Esophagus muscularis mucosa (tissue), 4 donors: ENCODE measurements around the gene DPPA4. TPM values are rescaled to one million over a fixed set of nuclear protein-coding genes. Genes with fewer than 3 reads are reported as not detected.
"Not testable (repeated sequence)": the region's sequence is repeated elsewhere in the genome, so short reads cannot be mapped to it uniquely, and the experiment has no call there.

ENCODE experiments used
- DNase-seq: peaks from one replicate; pipeline ENCODE4 v3.0.0-alpha.2; 2017; ENCODE audit errors: extremely low spot score
- H3K27ac ChIP-seq, 4 donors: fragments of 200-600 bp; sonication (generic); replicated peaks in 1 of 4; 1 replicate in 3 of 4; 2 replicates in 1 of 4; pipeline ENCODE4 v1.5.1; 2016 to 2019; ENCODE audit warnings: mild to moderate bottlenecking in 1 of 4
- H3K27me3 ChIP-seq, 4 donors: fragments of 200-600 bp; sonication (generic); one replicate each; pipeline versions ENCODE4 v1.5.1 to v1.6.0; 2016 to 2019
- H3K36me3 ChIP-seq, 4 donors: fragments of 200-600 bp; sonication (generic); one replicate each; pipeline ENCODE4 v1.5.1; 2016 to 2019
- H3K4me1 ChIP-seq, 4 donors: fragments of 200-600 bp; sonication (generic); one replicate each; pipeline ENCODE4 v1.5.1; 2016 to 2019
- H3K4me3 ChIP-seq, 4 donors: fragments of 200-600 bp; sonication (generic); 1 replicate in 2 of 4; 2 replicates in 2 of 4; pipeline ENCODE4 v1.5.1; 2016 to 2019; ENCODE audit warnings: mild to moderate bottlenecking in 4 of 4, moderate library complexity in 1 of 4
- H3K9me3 ChIP-seq, 4 donors: fragments of 200-600 bp; sonication (generic); 1 replicate in 3 of 4; 2 replicates in 1 of 4; pipeline ENCODE4 v1.5.1; 2016 to 2019
- EP300 ChIP-seq: sonication (generic); formaldehyde crosslinking; IDR thresholded peaks from one replicate; pipeline ENCODE4 v1.6.1; 2017; ENCODE audit warnings: antibody characterized with exemption
- POLR2A ChIP-seq: fragments of 450-650 bp; IDR thresholded peaks from one replicate; pipeline ENCODE4 v1.6.1; 2017; ENCODE audit warnings: antibody characterized with exemption, moderate library complexity, mild to moderate bottlenecking, low read depth
- POLR2AphosphoS5 ChIP-seq, 2 donors: sonication (generic); formaldehyde crosslinking; IDR thresholded peaks; one replicate each; pipeline ENCODE4 v1.6.1; 2017; ENCODE audit warnings: antibody characterized with exemption in 2 of 2
- whole genome bisulfite sequencing: methylation state at CpG from one replicate; pipeline ENCODE4 v1.1.5; 2018; 5-methylcytosine and 5-hydroxymethylcytosine counted together
- intact Hi-C: fragments of 100-400 bp; cut with DNase I; formaldehyde crosslinking; loops from one replicate; pipeline ENCODE4 v1.15.1; 2023
- total RNA-seq, 4 donors: library from RNA; depleted of rRNA; stranded (reverse); fragments of >200 nt; gene quantifications; one replicate each; pipeline versions ENCODE4 v1.1.0 to v1.2.1, GENCODE V29; 2016
- TF ChIP-seq, protein P1 (sequence below), 3 experiments: fragments of 200-600 bp in 2 of 3; fragments of 450-650 bp in 1 of 3; sonication (generic) in 2 of 3; IDR thresholded peaks; one replicate each; pipeline ENCODE4 v1.5.1; 2017 to 2019; ENCODE audit warnings: antibody characterized with exemption in 3 of 3, mild to moderate bottlenecking in 2 of 3, moderate library complexity in 1 of 3

Gene DPPA4
- total RNA-seq, 4 donors from 2014 or later, result not detected

DNA sequence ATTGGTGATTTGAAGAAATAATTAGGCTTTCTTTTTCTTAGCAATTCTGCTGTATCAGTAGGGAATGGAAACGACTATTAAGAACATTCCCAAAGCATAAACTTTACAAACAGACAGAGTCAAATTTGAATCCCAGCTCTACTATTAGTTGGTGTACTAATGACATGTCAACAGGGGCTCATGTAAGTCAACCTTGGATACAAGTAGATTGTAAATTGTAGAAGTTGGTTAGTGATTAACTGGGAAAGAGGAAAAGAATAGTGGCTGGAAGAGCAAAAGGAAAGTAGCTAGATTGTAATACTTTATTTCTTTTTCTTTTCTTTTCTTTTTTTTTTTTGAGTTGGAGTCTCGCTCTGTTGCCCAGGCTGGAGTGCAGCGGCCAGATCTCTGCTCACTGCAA, 38.6 kb upstream of the DPPA4 start:
- no peaks in the 10 kb centered on the region for H3K9me3 ChIP-seq
- H3K27me3 ChIP-seq, result no peaks in the 10 kb centered on the region
- H3K36me3 ChIP-seq, result no peaks in the 10 kb centered on the region
- H3K27ac ChIP-seq, result no peak overlapping the region
- WGBS, result 88% methylated on average over 3 of the region's 3 CpGs
- H3K4me1 ChIP-seq, result no peaks in the 10 kb centered on the region
- H3K4me3 ChIP-seq, result no peak overlapping the region
- intact Hi-C loops, result no loop called here
- TF ChIP-seq POLR2A (no peak), POLR2AphosphoS5 (IDR thresholded peaks at IDR 0.05) (no peak), EP300 (no peak)
- TF ChIP-seq, protein P1, sequence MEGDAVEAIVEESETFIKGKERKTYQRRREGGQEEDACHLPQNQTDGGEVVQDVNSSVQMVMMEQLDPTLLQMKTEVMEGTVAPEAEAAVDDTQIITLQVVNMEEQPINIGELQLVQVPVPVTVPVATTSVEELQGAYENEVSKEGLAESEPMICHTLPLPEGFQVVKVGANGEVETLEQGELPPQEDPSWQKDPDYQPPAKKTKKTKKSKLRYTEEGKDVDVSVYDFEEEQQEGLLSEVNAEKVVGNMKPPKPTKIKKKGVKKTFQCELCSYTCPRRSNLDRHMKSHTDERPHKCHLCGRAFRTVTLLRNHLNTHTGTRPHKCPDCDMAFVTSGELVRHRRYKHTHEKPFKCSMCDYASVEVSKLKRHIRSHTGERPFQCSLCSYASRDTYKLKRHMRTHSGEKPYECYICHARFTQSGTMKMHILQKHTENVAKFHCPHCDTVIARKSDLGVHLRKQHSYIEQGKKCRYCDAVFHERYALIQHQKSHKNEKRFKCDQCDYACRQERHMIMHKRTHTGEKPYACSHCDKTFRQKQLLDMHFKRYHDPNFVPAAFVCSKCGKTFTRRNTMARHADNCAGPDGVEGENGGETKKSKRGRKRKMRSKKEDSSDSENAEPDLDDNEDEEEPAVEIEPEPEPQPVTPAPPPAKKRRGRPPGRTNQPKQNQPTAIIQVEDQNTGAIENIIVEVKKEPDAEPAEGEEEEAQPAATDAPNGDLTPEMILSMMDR (IDR thresholded peaks at IDR 0.05), result no peak
- DNase-seq, result no peak

DNA sequence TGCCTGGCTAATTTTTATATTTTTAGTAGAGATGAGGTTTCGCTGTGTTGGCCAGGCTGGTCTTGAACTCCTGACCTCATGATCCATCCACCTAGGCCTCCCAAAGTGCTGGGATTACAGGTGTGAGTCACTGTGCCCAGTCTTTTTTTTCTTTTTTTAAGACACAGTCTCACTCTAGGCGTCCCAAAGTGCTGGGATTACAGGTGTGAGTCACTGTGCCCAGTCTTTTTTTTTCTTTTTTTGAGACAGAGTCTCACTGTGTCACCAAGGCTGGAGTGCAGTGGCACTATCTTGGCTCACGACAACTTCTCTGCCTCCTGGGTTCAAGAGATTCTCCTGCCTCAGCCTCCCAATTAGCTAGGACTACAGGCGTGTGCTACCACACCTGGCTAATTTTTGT, 37.1 kb upstream of the DPPA4 start:
- H3K27ac ChIP-seq, H3K4me1 ChIP-seq, intact Hi-C loops, H3K9me3 ChIP-seq, H3K27me3 ChIP-seq, H3K4me3 ChIP-seq, DNase-seq, H3K36me3 ChIP-seq: not testable (repeated sequence)
- WGBS, result 93% methylated on average over 4 of the region's 4 CpGs

DNA sequence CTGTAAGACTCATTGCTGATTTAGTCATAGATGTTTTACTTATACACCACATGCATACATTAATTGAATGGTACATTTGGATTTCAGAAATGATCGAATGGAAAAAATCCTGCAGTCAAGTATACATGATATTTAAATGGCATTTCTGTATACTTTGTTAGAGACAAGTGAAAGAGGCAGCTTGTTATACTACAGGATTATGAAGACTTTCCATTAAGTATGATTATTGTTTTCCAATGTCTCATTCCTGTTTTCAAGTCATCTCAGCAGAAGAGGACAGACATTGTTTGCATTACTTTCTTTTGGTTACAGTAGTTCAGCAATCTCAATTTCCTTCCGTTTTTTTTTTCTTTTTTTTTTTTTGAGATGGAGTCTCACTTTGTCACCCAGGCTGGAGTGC, 36.6 kb upstream of the DPPA4 start:
- H3K27me3 ChIP-seq, result no peaks in the 10 kb centered on the region
- TF ChIP-seq, protein P1 (IDR thresholded peaks at IDR 0.05), result no peak
- TF ChIP-seq EP300 (no peak), POLR2AphosphoS5 (IDR thresholded peaks at IDR 0.05) (no peak), POLR2A (no peak)
- H3K36me3 ChIP-seq, result no peaks in the 10 kb centered on the region
- H3K27ac ChIP-seq, result no peak overlapping the region
- H3K4me1 ChIP-seq, result no peaks in the 10 kb centered on the region
- no peak overlapping the region for H3K4me3 ChIP-seq
- H3K9me3 ChIP-seq, result no peaks in the 10 kb centered on the region
- DNase-seq, result no peak
- 77% methylated on average over 2 of the region's 2 CpGs for WGBS
- intact Hi-C loops, result no loop called here

DNA sequence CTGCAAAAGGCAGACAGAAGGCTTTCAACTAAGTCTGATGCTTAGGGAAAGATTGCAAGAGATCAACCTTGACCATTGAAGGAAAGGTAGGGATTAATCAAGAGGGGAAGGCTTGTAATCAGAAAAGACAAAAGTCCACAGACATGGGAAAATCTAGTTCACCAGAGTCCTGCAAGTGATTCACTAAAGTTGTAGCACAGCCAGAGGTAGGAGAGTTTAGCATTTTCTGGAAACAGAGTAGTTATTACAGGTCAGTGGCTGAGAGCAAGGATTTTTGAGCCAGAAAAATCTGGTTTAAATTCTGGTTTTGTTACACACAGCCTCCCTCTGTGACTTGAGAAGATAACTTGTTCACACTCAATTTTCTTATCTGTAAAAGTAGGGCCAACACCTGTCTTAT, 35.3 kb upstream of the DPPA4 start:
- DNase-seq, result no peak
- no peak overlapping the region for H3K27ac ChIP-seq
- no peak overlapping the region for H3K4me3 ChIP-seq
- H3K27me3 ChIP-seq, result no peaks in the 10 kb centered on the region
- intact Hi-C loops, result no loop called here
- H3K9me3 ChIP-seq, result no peaks in the 10 kb centered on the region
- H3K36me3 ChIP-seq, result no peaks in the 10 kb centered on the region
- TF ChIP-seq POLR2A, result no peak
- TF ChIP-seq, protein P1 (IDR thresholded peaks at IDR 0.05), result no peak
- no peak for TF ChIP-seq POLR2AphosphoS5 (IDR thresholded peaks at IDR 0.05)
- no peak for TF ChIP-seq EP300
- H3K4me1 ChIP-seq, result no peaks in the 10 kb centered on the region

DNA sequence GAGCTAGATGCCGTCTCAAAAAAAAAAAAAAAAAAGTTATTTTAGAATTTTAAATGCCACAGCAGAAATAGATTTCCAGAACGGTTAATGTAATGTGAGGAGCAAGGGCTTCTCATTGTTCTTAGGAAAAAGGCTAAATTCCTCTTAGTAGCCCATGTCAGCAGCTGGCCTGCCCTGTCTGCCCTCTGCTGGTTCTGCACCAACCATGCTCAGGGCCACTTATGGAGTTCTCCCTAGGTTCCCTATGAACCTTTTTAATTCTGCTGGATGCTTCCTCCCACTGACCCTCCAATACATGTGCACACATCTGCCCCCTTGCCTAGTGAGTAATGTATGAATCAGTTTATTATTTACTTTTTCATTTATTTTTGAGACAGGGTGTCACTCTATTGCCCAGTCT, 32.2 kb upstream of the DPPA4 start:
- H3K27ac ChIP-seq, result no peak overlapping the region
- DNase-seq, result no peak
- no peaks in the 10 kb centered on the region for H3K36me3 ChIP-seq
- TF ChIP-seq POLR2AphosphoS5 (IDR thresholded peaks at IDR 0.05), result no peak
- TF ChIP-seq POLR2A, result no peak
- TF ChIP-seq EP300, result no peak
- TF ChIP-seq, protein P1 (IDR thresholded peaks at IDR 0.05), result no peak
- no peaks in the 10 kb centered on the region for H3K27me3 ChIP-seq
- H3K4me3 ChIP-seq, result no peak overlapping the region
- H3K4me1 ChIP-seq, result no peaks in the 10 kb centered on the region
- WGBS, result 75% methylated on average over 2 of the region's 2 CpGs
- intact Hi-C loops, result no loop called here
- H3K9me3 ChIP-seq, result no peaks in the 10 kb centered on the region
